Left lung (tissue), 10 donors: ENCODE data around the gene OGN. TPM values are rescaled to one million over a fixed set of nuclear protein-coding genes. Genes with fewer than 3 reads are reported as not detected.

ENCODE experiments used
- ATAC-seq: fragments of 200-7000 bp; cut with Tn5 transposase; one replicate; pipeline ENCODE4 v1.9.1; 2020; ENCODE audit warnings: moderate library complexity
- DNase-seq, 4 donors: peaks; one replicate each; pipeline ENCODE4 v3.0.0-alpha.2; 2013 to 2020
- H3K27ac ChIP-seq, 2 donors: fragments of 200-600 bp; sonication (generic) in 1 of 2; one replicate each; pipeline versions ENCODE4 v1.5.0 to v1.8.0; 2020 to 2021
- H3K27me3 ChIP-seq, 2 donors: fragments of 200-600 bp; sonication (generic) in 1 of 2; one replicate each; pipeline versions ENCODE4 v1.5.0 to v1.8.0; 2020 to 2021
- H3K36me3 ChIP-seq, 2 donors: fragments of 200-600 bp; sonication (generic) in 1 of 2; one replicate each; pipeline versions ENCODE4 v1.5.0 to v1.8.0; 2020 to 2021
- H3K4me1 ChIP-seq, 2 donors: fragments of 200-600 bp; one replicate each; pipeline ENCODE4 v1.8.0; 2021
- H3K4me3 ChIP-seq, 2 donors: fragments of 200-600 bp; sonication (generic) in 1 of 2; one replicate each; pipeline versions ENCODE4 v1.5.0 to v1.8.0; 2020 to 2021; ENCODE audit warnings: mild to moderate bottlenecking in 1 of 2
- H3K9me3 ChIP-seq, 2 donors: fragments of 200-600 bp; sonication (generic) in 1 of 2; one replicate each; pipeline versions ENCODE4 v1.5.0 to v1.8.0; 2020 to 2021
- CTCF ChIP-seq, 2 donors: fragments of 200-600 bp; sonication (generic) in 1 of 2; IDR thresholded peaks; one replicate each; pipeline versions ENCODE4 v1.5.0 to v1.8.0; 2021; ENCODE audit warnings: antibody characterized with exemption in 2 of 2
- intact Hi-C, 2 donors: fragments of 100-400 bp; cut with DNase I; formaldehyde crosslinking; loops; one replicate each; pipeline versions ENCODE4 v1.11.2 to v1.14.2; 2022
- polyA plus RNA-seq, 6 donors: library from polyadenylated mRNA; unstranded; fragments of 120-200 nt; gene quantifications; one replicate each; pipeline ENCODE4 v1.2.1, GENCODE V29; 2013; ENCODE audit not compliant: insufficient read length in 6 of 6
- total RNA-seq, 2 donors: library from RNA; stranded (reverse); fragmentation: NEBNext Ultra II Directional; extraction: Animal tissue kit (Norgen Biotek cat#: 25700); gene quantifications; one replicate each; pipeline ENCODE4 v1.2.1, GENCODE V29; 2021
- donor health status: DM: no; HTN: yes; CAD: no.
- donor health status: DM: no; HTN: no; CAD: no.

OGN gene
- total and polyA plus RNA-seq, 8 donors: 11.8 to 153 (median 130) TPM

GRCh38 chr9:92342825-92343488 is 61.4 kb downstream of the OGN start:
- DNase-seq (no peak), ATAC-seq (no peak)
- H3K27me3 ChIP-seq: no peaks in the 10 kb centered on the region
- no peak overlapping the region for H3K27ac ChIP-seq
- H3K4me1 ChIP-seq: no peaks in the 10 kb centered on the region
- no peaks in the 10 kb centered on the region for H3K9me3 ChIP-seq
- no peak overlapping the region for H3K4me3 ChIP-seq
- H3K36me3 ChIP-seq: peaks cover 0 to 9% of the 10 kb centered on the region in 2 donors
- intact Hi-C loops: loop anchor here in 1 of 2 donors (10.0 kb wide), 1 partner anchor 92 kb away; no protein-coding TSS in a partner anchor
- peak in 1 of 2 donors; percentile 32 for TF ChIP-seq CTCF (IDR thresholded peaks at IDR 0.05)

- H3K27me3 ChIP-seq: no peaks in the 10 kb centered on the region
- no peak for ATAC-seq
- H3K36me3 ChIP-seq: peaks cover 0 to 13% of the 10 kb centered on the region in 2 donors
- no peak overlapping the region for H3K4me3 ChIP-seq
- no peak overlapping the region for H3K27ac ChIP-seq
- no peak for DNase-seq
- H3K9me3 ChIP-seq: no peaks in the 10 kb centered on the region
- no peaks in the 10 kb centered on the region for H3K4me1 ChIP-seq
- intact Hi-C loops: loop anchor here in 1 of 2 donors (10.0 kb wide), 1 partner anchor 93 kb away; no protein-coding TSS in a partner anchor
- TF ChIP-seq CTCF (IDR thresholded peaks at IDR 0.05): no peak
Measured at GRCh38 chr9:92341578-92341977, 62.8 kb downstream of the OGN start.

- H3K36me3 ChIP-seq: peaks cover 0 to 7% of the 10 kb centered on the region in 2 donors
- TF ChIP-seq CTCF (IDR thresholded peaks at IDR 0.05): no peak
- no peaks in the 10 kb centered on the region for H3K27me3 ChIP-seq
- H3K9me3 ChIP-seq: no peaks in the 10 kb centered on the region
- no peak overlapping the region for H3K27ac ChIP-seq
- H3K4me3 ChIP-seq: no peak overlapping the region
- no peaks in the 10 kb centered on the region for H3K4me1 ChIP-seq
- intact Hi-C loops: no loop called here
- no peak for ATAC-seq
- DNase-seq: no peak
Measured at GRCh38 chr9:92333282-92333634, 71.1 kb downstream of the OGN start.

Other genes starting within 250 kb of the OGN start
- gene IARS1, start 110.9 kb downstream of the OGN start, total RNA-seq: 100 to 1,000 TPM in 1 of 2 donors, 10 to 100 TPM in 1; 84.1 to 157 TPM
- 10 to 100 TPM; 81.6 to 95.0 (median 88.9) TPM for gene IARS1, start 110.9 kb downstream of the OGN start, polyA plus RNA-seq
- 10 to 100 TPM; 23.7 to 35.1 TPM for gene NOL8, start 79.2 kb downstream of the OGN start, total RNA-seq
- 10 to 100 TPM; 47.6 to 69.3 (median 53.6) TPM for gene NOL8, start 79.2 kb downstream of the OGN start, polyA plus RNA-seq
- gene CENPP, start 78.6 kb downstream of the OGN start, total RNA-seq: 1 to 10 TPM; 5.0 to 8.4 TPM
- 1 to 10 TPM; 3.2 to 9.0 (median 5.7) TPM for gene CENPP, start 78.6 kb downstream of the OGN start, polyA plus RNA-seq
- gene OMD, start 19.9 kb upstream of the OGN start, total RNA-seq: 1 to 10 TPM; 2.4 to 8.5 TPM
- 1 to 10 TPM in 3 of 6 donors, under 1 TPM in 3; 0.47 to 1.3 (median 0.90) TPM for gene OMD, start 19.9 kb upstream of the OGN start, polyA plus RNA-seq
- gene ASPN, start 77.9 kb upstream of the OGN start, total RNA-seq: 10 to 100 TPM in 1 of 2 donors, 1 to 10 TPM in 1; 2.1 to 27.5 TPM
- gene ASPN, start 77.9 kb upstream of the OGN start, polyA plus RNA-seq: 1 to 10 TPM; 2.6 to 7.3 (median 5.2) TPM
- gene ECM2, start 131.4 kb upstream of the OGN start, total RNA-seq: 10 to 100 TPM in 1 of 2 donors, 1 to 10 TPM in 1; 3.8 to 20.2 TPM
- 10 to 100 TPM; 30.9 to 51.2 (median 46.9) TPM for gene ECM2, start 131.4 kb upstream of the OGN start, polyA plus RNA-seq